NCI-H2227 treated with DMSO at 0.1 percent for 48 hours (cell line): ENCODE measurements around the gene MCTP1.

Experiments used
- DNase-seq: peaks from one replicate; lab custom pipeline; 2025; lab: John Stamatoyannopoulos, UW

MCTP1 gene

DNA sequence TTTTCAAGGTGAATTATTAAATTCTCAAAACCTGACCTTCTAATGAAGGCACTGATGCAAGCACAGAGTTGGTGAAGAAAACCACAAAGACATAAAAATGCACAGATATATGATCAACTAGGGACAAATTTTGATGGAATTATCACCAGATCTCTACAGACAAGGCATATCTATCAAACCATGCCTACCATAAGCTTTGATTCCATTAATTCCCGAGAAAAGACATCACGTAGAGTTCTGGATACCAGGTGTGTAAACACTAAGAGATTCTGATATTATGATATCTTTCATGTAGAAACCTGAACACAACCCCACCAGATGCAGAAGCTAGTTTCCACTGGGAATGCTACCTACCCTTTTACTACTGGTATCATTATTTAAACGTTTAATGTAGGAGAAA, 525.9 kb downstream of the MCTP1 start:
- DNase-seq = no peak

DNA sequence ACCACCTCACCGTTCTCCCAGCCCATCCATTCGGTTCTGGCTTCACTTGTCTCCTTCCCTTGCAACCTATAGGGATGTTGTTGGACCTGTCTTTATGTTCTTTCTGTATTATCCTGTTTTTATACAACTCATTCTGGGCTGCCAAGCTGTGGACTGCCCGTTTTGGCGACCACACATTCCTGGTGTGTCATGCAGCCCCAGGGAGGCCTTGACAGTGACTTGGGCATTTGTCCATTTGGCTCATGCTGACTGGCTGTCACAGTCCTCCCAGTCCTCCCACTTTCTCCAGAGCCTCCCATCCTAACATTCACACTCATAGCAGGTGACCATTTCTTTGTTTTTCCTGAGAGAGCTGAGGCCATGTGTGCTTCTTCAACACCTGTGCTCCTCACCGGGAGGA, 530.1 kb downstream of the MCTP1 start:
- DNase-seq = no peak

DNA sequence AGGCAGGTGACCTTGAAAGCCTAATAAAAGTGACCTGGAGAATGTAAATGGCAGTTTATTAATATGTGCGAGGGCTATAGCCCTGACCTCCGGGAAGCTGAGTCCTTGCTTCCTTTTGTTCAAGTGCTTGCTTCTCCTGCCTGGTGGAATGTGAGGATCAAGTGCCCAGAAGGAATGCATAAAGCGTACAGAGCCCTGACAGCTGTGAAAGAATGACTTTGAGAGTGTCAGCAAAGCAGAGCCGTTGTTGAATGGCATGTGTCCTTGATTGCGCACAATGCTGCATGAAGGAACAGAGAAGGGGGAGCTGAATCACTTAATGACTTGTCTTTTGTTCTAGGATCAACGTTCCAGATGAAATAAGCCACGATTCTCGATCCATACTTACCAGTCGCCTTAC, 533.4 kb downstream of the MCTP1 start:
- no peak for DNase-seq

GRCh38 chr5:94750681-94751080, 534.2 kb downstream of the MCTP1 start:
- no peak for DNase-seq

GRCh38 chr5:94749042-94749441, 535.9 kb downstream of the MCTP1 start:
- no peak for DNase-seq

DNA sequence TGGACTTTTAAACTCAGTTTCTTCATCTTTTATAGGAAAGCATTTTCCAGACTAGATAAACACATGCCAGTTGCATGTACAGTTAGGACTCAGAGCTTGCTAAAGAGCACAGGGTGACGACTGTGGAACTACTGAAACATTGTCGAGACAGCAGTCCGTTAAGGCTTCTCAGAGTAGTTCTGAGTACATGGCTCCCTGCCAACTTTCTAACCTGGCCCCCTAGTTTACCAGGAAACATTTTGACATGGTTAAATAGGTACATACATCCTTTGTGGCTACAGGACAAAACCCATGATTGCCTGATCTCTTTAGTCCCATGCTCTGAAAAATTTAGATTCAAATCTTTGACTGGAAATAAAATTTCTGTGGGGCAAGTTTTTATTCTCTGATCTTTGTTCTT, 536.7 kb downstream of the MCTP1 start:
- DNase-seq = no peak

DNA sequence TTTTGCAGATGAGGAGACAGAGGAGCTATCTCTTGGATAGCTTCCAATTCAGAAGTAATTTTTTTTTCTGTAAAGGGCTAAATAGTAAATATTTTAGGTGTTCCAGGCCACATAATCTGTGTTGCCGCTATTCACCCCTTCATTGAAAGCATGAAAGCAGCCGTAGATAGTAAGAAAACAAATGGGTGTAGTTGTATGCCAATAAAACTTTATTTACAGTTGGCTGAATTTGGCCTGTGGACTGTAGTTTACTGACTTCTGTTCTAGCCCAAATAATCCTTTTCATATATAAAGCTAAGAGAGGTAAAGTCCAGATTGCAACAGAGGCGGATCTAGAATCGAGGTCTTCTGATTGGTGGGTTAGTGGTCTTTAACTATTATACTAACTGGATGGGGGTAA, 537.5 kb downstream of the MCTP1 start:
- no peak for DNase-seq

DNA sequence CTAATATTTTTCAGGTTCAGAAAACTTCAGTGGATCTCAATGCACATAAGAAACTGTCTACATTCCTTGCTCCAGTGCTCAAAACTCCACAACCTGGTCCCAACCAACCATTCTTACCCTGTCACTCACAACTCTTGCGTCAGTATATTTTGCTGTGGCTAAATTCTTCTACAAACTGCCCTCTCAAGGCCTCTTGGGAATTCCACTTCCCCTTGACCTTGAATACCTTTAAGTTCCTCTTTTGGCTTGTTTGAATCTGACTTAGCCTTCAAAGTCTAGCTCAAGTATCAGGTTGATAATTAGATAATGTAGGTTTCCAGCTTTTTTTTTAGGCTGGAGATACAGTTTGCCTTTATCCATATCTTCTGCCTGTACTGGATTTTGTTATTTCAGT, 538.2 kb downstream of the MCTP1 start:
- no peak for DNase-seq

- DNase-seq = peak; percentile 45
Measured at GRCh38 chr5:94745786-94746730, 538.8 kb downstream of the MCTP1 start.

DNA sequence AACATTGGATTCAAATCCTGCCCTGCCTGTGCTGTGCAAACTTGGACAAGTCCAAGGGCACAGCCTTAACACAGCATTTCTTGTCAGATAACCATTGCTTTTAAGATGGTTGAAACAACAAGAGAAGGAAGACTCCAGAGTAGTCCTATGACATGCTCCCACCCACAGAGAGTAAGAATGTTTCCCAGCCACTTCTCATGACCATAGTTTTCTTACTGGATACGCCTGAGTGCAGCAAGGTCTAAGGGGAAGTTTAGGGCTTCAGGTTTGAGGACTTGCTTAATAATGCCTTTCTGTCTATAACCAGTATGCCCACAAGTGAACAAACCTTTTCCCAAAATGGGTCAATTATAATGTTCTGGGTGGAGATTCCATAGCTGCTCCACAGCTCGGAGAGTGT, 540.0 kb downstream of the MCTP1 start:
- DNase-seq = no peak

DNA sequence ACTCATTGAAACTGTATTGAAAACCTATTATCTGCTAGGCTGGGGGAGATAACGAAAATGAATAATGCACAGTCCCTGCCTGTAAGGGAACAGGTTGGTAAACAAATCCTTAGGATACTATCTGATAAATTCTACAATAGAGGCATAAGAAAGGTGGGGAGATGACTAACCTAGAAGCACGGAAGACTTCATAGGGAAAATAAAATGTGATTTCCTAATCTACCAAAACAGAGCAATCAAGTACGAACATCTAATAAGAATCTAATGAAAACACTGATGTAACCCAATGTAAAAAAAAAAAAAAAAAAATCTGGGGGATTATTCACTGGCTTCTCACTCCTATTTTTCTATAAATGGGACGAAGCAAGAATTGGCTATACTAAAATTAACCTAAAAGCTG, 542.0 kb downstream of the MCTP1 start:
- DNase-seq = no peak

- DNase-seq = no peak
Measured at GRCh38 chr5:94740286-94740685, 544.6 kb downstream of the MCTP1 start.

GRCh38 chr5:94736498-94736897, 548.4 kb downstream of the MCTP1 start:
- no peak for DNase-seq

GRCh38 chr5:94731471-94731870, 553.4 kb downstream of the MCTP1 start:
- DNase-seq = no peak

DNA sequence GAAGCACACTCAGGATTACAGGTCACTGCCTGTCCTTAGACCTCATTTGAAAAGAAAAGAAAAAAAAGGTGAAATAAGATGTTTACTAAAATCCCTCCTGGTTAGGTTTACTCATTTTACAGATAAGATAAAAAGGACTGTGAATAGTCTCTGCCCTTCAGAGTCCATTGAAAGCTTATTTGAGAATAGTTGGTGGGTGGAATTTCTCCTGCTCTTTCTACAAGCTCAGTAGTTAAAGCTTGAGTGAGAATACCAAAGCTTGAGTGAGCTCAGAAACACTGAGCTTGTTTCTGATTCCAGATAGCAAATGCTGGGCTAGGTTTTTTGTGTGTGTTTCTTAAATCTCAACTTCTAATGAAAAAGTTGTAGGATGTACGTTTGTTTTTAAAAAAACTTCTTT, 559.8 kb downstream of the MCTP1 start:
- DNase-seq = no peak

- no peak for DNase-seq
Measured at GRCh38 chr5:94715768-94716167, 569.1 kb downstream of the MCTP1 start.

DNA sequence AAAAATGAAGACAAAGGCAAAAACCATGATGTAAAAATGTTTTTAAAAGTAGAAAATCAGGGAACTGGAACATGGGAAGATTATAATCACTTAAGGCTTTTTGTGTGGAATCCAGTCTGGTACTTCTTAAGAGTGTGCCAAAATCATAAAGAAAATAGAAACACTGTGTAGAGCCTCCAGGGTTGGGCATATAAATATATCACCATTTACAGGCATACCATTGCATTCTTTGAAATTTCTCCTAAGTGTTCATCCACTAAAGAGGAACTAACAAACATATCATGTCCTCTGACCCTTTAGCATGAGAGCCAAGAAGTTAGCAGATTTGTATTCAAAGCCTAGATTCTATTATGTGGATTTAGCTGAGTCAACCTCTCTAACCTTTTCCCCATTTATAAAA, 573.1 kb downstream of the MCTP1 start:
- DNase-seq = no peak

DNA sequence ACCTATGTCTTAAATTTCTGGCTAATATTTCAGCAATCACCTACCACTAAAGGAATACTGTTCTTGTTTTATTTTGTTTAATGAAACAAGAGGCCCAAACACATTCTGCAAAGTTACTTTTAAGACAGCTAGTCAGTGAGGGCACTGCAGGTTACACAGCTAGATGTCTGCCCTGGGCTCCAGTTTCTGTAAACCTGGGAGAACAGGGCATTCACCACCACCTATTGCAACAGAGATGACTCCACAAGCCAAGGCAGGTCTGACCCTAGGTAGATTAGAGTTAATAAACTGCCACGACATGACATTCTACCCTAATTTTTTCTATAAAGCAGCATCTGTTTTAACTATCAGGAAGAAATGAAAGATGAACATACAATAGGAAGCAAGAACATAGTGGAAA, 575.6 kb downstream of the MCTP1 start:
- DNase-seq = no peak

- DNase-seq = no peak
Measured at GRCh38 chr5:94707359-94707758, 577.5 kb downstream of the MCTP1 start.

DNA sequence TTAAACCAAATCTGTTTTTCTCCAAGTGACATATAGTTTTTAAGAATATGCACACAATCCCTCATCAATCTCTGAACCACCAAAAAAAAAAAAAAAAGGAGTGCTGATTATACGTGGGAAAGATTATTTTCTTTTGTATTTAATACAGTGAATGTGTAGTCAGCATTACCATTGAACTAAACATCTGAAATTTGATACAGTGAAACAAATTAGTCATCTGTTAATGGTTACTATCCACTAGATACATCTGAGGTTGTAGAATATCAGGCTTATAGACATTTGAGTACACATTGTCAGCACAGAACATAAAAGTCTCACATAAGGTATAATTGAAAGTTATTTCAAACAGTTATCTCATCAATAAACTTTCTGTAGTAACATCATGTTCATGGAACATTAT, 579.5 kb downstream of the MCTP1 start:
- no peak for DNase-seq

GRCh38 chr5:94702729-94703128, 582.2 kb downstream of the MCTP1 start:
- no peak for DNase-seq

DNA sequence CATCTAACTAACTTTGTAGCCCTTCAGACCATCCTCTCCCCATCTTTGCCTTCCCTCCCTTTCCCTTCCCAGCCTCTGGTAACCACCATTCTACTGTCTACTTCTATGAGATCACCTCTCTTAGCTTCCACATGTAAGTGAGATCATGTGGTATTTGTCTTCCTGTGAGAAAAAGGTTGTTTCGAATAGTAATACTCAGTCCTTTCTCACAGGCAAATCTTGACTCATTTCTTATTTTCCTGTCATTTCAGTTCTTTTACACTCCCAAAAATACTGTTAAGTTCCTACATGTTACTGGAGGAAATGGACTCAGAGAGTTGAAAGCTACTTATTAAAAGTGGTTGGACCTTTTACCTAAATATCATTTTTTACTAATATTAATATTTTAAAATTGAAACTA, 584.3 kb downstream of the MCTP1 start:
- DNase-seq = no peak

GRCh38 chr5:94699562-94699961, 585.3 kb downstream of the MCTP1 start:
- DNase-seq = no peak

DNA sequence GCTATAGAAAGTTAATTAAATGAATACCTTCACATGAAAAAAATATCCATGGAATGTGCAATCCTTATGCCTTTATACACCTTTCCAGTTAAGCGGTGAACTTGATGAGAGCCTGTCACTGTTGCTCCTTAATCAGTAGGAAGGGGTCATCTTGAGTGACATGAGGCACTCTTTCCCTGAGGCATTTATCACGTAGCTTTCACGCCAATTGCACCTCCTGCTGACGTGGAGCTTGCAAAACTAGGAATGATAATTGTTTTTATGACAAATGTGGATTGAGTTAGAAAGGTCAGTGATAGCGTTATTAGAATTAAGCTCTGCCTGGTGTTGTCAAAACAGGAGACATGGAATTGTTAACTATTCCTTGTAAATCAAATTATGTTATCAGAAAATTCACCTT, 586.7 kb downstream of the MCTP1 start:
- peak; percentile 24 for DNase-seq
